GM23338 (cell line): ENCODE results near the gene PPP2R2B. TPM values are rescaled to one million over a fixed set of nuclear protein-coding genes. Genes with fewer than 3 reads are reported as not detected.

ENCODE experiments used
- ATAC-seq: fragments of 200-7000 bp; cut with Tn5 transposase; 3 replicates; pipeline ENCODE4 v1.9.1; 2020
- DNase-seq: peaks from one replicate; pipeline ENCODE4 v3.0.0-alpha.2; 2015; ENCODE audit warnings: low spot score
- H2AFZ ChIP-seq: fragments of 200-600 bp; sonication (generic); 2 replicates; pipeline ENCODE4 v1.8.0; 2016; ENCODE audit warnings: antibody characterized with exemption, mild to moderate bottlenecking, moderate library complexity
- H3F3A ChIP-seq: fragments of 200-600 bp; sonication (generic); replicated peaks from 2 replicates; pipeline ENCODE4 v1.8.0; 2017; ENCODE audit warnings: antibody characterized with exemption, mixed run types, low read depth
- H3K27ac ChIP-seq: fragments of 200-600 bp; sonication (generic); 2 replicates; pipeline ENCODE4 v1.6.1; 2016; ENCODE audit warnings: low read depth
- H3K27me3 ChIP-seq: fragments of 200-600 bp; sonication (generic); 2 replicates; pipeline ENCODE4 v1.8.0; 2016; ENCODE audit warnings: mild to moderate bottlenecking, mixed run types, moderate library complexity; ENCODE audit not compliant: insufficient read depth
- H3K36me3 ChIP-seq: fragments of 200-600 bp; sonication (generic); 2 replicates; pipeline ENCODE4 v1.8.0; 2016; ENCODE audit warnings: mild to moderate bottlenecking; ENCODE audit not compliant: insufficient read depth
- H3K4me1 ChIP-seq: fragments of 200-600 bp; sonication (generic); 2 replicates; pipeline ENCODE4 v1.8.0; 2016; ENCODE audit warnings: mild to moderate bottlenecking, moderate library complexity; ENCODE audit not compliant: insufficient read depth
- H3K4me2 ChIP-seq: fragments of 200-600 bp; sonication (generic); 2 replicates; pipeline ENCODE4 v1.7.1; 2017; ENCODE audit warnings: mixed run types
- H3K4me3 ChIP-seq: fragments of 200-600 bp; sonication (generic); 2 replicates; pipeline ENCODE4 v1.6.1; 2016; ENCODE audit warnings: mixed run types
- H3K79me2 ChIP-seq: fragments of 200-600 bp; sonication (generic); replicated peaks from 2 replicates; pipeline ENCODE4 v1.8.0; 2017; ENCODE audit warnings: mild to moderate bottlenecking; ENCODE audit not compliant: insufficient read depth
- H3K9me2 ChIP-seq: fragments of 200-600 bp; sonication (generic); 2 replicates; pipeline ENCODE4 v1.8.0; 2017; ENCODE audit not compliant: insufficient read depth
- H4K20me1 ChIP-seq: fragments of 200-600 bp; sonication (generic); replicated peaks from 2 replicates; pipeline ENCODE4 v1.8.0; 2017; ENCODE audit warnings: mild to moderate bottlenecking; ENCODE audit not compliant: insufficient read depth
- H3K27ac Mint-ChIP-seq: 2 replicates; pipeline ENCODE4 v1.8.0; 2020; ENCODE audit warnings: inconsistent platforms, mild to moderate bottlenecking, moderate library complexity, mixed read lengths
- H3K27me3 Mint-ChIP-seq: 3 replicates; pipeline ENCODE4 v1.8.0; 2022; ENCODE audit warnings: low read depth, mild to moderate bottlenecking, moderate library complexity, mixed read lengths, inconsistent platforms; ENCODE audit not compliant: insufficient read depth, poor library complexity
- H3K36me3 Mint-ChIP-seq: 3 replicates; pipeline ENCODE4 v1.8.0; 2021; ENCODE audit warnings: low read depth, mild to moderate bottlenecking, inconsistent platforms, moderate library complexity, mixed read lengths
- H3K4me1 Mint-ChIP-seq: 3 replicates; pipeline ENCODE4 v1.8.0; 2020; ENCODE audit warnings: mild to moderate bottlenecking, inconsistent platforms, mixed read lengths
- H3K4me3 Mint-ChIP-seq: 3 replicates; pipeline ENCODE4 v1.8.0; 2021; ENCODE audit warnings: moderate library complexity, mild to moderate bottlenecking, inconsistent platforms, mixed read lengths
- H3K9me3 Mint-ChIP-seq: 3 replicates; pipeline ENCODE4 v1.8.0; 2020; ENCODE audit warnings: moderate library complexity, mild to moderate bottlenecking, inconsistent platforms, mixed read lengths
- CREB1 ChIP-seq: fragments of 250-450 bp; sonication (Bioruptor Pico); IDR thresholded peaks from 2 replicates; pipeline ENCODE4 v1.5.0; 2020; ENCODE audit warnings: low read depth, mild to moderate bottlenecking, moderate library complexity
- EZH2 ChIP-seq: fragments of 200-600 bp; sonication (generic); IDR thresholded peaks from one replicate; pipeline ENCODE4 v1.8.0; 2017; ENCODE audit warnings: antibody characterized with exemption, mild to moderate bottlenecking, low read depth; ENCODE audit not compliant: unreplicated experiment
- EZH2phosphoT487 ChIP-seq: fragments of 200-600 bp; sonication (generic); IDR thresholded peaks from one replicate; pipeline ENCODE4 v1.8.1; 2018; ENCODE audit warnings: antibody characterized with exemption; ENCODE audit not compliant: unreplicated experiment
- JUNB ChIP-seq: IDR thresholded peaks from one replicate; pipeline ENCODE4 v1.6.1; 2016; ENCODE audit warnings: antibody characterized with exemption; ENCODE audit not compliant: unreplicated experiment
- NANOG ChIP-seq: IDR thresholded peaks from 2 replicates; pipeline ENCODE4 v1.6.1; 2016; ENCODE audit warnings: antibody characterized with exemption, borderline replicate concordance
- POLR2AphosphoS5 ChIP-seq: IDR thresholded peaks from 2 replicates; pipeline ENCODE4 v1.6.1; 2016; ENCODE audit warnings: antibody characterized with exemption, low read depth
- STAT1 ChIP-seq: IDR thresholded peaks from one replicate; pipeline ENCODE4 v1.6.1; 2016; ENCODE audit warnings: antibody characterized with exemption; ENCODE audit not compliant: unreplicated experiment
- ZNF114 ChIP-seq: fragments of 250-450 bp; sonication (Bioruptor Pico); IDR thresholded peaks from 2 replicates; pipeline ENCODE4 v1.5.0; 2020; ENCODE audit warnings: mild to moderate bottlenecking, moderate library complexity
- ZNF331 ChIP-seq: fragments of 250-450 bp; sonication (Bioruptor Pico); IDR thresholded peaks from 2 replicates; pipeline ENCODE4 v1.5.0; 2020; ENCODE audit warnings: low read depth, mild to moderate bottlenecking, moderate library complexity
- polyA plus RNA-seq: library from polyadenylated mRNA; unstranded; fragments of >200 nt; fragmentation: Nextera tagmentation; extraction: Ambion mirVana; gene quantifications from 2 replicates; pipeline ENCODE4 v1.2.1, GENCODE V29; 2016
- total RNA-seq: library from RNA; depleted of rRNA; stranded (reverse); fragments of >200 nt; shearing (Covaris generic); gene quantifications from 2 replicates; pipeline ENCODE4 v1.2.3, GENCODE V29; 2014
- TF ChIP-seq, protein P1 (sequence below): IDR thresholded peaks from one replicate; pipeline ENCODE4 v1.6.1; 2018; ENCODE audit warnings: antibody characterized with exemption; ENCODE audit not compliant: unreplicated experiment
- TF ChIP-seq, protein P2 (sequence below): IDR thresholded peaks from 2 replicates; pipeline ENCODE4 v1.6.1; 2016; ENCODE audit warnings: antibody characterized with exemption
- TF ChIP-seq, protein P3 (sequence below): fragments of 250-450 bp; sonication (Bioruptor Pico); IDR thresholded peaks from 2 replicates; pipeline ENCODE4 v1.5.0; 2020; ENCODE audit warnings: mild to moderate bottlenecking, moderate library complexity
- TF ChIP-seq, protein P4 (sequence below), 2 experiments: fragments of 200-600 bp in 1 of 2; sonication (generic) in 1 of 2; conservative IDR thresholded peaks; 2 replicates each; pipeline versions ENCODE4 v1.5.1 to v1.6.1; 2016 to 2017; ENCODE audit warnings: antibody characterized with exemption in 2 of 2, low read depth in 2 of 2, mild to moderate bottlenecking in 2 of 2, moderate library complexity in 1 of 2

PPP2R2B gene
- total and polyA plus RNA-seq, 2 experiments from 2014 or later = 21.3 to 33.9 TPM

DNA sequence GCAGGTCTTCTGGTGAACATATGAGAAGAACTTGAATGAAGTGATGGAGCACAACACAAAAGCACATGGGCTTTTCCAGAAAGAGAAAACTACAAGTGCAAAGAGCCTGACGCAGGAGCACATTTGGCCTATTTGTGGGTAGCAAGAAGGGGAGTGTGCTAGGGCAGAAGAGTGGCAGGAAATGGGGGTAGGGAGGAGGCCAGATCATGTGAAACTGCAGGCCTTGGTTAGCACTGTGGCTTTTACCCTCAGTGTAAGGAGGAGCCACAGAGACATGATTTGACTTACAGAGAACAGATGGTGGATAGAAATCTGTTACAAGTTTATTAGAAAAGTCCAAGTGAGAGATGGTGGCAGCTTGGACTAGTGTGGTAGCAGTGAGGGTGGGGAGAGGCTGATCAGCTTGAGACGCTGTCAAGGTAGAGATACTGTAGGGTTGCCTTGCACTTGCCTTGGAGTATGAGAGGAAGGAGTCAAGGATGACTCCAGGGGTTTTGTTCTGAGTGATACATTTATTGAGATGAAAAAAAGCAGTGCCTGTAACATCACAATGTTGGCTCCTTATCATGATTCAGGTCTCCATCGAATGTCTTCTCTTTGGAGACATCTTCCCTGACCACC is 126.7 kb downstream of the PPP2R2B start (continued):
- TF ChIP-seq, protein P1, sequence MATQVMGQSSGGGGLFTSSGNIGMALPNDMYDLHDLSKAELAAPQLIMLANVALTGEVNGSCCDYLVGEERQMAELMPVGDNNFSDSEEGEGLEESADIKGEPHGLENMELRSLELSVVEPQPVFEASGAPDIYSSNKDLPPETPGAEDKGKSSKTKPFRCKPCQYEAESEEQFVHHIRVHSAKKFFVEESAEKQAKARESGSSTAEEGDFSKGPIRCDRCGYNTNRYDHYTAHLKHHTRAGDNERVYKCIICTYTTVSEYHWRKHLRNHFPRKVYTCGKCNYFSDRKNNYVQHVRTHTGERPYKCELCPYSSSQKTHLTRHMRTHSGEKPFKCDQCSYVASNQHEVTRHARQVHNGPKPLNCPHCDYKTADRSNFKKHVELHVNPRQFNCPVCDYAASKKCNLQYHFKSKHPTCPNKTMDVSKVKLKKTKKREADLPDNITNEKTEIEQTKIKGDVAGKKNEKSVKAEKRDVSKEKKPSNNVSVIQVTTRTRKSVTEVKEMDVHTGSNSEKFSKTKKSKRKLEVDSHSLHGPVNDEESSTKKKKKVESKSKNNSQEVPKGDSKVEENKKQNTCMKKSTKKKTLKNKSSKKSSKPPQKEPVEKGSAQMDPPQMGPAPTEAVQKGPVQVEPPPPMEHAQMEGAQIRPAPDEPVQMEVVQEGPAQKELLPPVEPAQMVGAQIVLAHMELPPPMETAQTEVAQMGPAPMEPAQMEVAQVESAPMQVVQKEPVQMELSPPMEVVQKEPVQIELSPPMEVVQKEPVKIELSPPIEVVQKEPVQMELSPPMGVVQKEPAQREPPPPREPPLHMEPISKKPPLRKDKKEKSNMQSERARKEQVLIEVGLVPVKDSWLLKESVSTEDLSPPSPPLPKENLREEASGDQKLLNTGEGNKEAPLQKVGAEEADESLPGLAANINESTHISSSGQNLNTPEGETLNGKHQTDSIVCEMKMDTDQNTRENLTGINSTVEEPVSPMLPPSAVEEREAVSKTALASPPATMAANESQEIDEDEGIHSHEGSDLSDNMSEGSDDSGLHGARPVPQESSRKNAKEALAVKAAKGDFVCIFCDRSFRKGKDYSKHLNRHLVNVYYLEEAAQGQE = no peak
- TF ChIP-seq STAT1 (no peak), EZH2phosphoT487 (no peak), EZH2 (no peak), ZNF331 (CRISPR knock-in tag) (no peak), CREB1 (CRISPR knock-in tag) (no peak), ZNF114 (no peak), JUNB (no peak), NANOG (no peak)
- TF ChIP-seq, protein P2, sequence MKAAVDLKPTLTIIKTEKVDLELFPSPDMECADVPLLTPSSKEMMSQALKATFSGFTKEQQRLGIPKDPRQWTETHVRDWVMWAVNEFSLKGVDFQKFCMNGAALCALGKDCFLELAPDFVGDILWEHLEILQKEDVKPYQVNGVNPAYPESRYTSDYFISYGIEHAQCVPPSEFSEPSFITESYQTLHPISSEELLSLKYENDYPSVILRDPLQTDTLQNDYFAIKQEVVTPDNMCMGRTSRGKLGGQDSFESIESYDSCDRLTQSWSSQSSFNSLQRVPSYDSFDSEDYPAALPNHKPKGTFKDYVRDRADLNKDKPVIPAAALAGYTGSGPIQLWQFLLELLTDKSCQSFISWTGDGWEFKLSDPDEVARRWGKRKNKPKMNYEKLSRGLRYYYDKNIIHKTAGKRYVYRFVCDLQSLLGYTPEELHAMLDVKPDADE = no peak

DNA sequence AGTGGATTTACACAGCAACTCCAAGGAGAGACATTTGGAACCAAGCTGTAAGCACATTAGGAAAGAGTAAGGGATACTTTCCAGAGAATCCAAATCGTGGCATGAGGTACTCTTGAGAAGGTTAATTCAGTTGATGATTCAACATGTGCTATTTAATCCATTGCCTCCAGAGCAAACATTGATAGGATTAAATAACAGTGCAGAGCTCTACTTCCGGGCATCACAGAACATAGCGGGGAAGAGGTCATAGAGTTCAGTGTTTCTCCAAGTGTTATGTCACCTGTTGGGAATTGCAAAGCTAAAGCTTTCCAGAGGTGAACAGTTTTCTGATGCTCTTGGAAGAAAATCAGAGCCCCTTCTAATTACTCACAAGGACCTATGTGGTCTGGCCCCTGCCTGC is 127.5 kb downstream of the PPP2R2B start:
- no peaks in the 10 kb centered on the region for H3K27me3 ChIP-seq
- peaks cover 4% of the 10 kb centered on the region for H3K27me3 Mint-ChIP-seq
- no peak overlapping the region for H3K4me3 Mint-ChIP-seq
- peaks cover 12% of the 10 kb centered on the region; the same call in 2 of the 3 replicates for H3K36me3 Mint-ChIP-seq
- H3K4me1 Mint-ChIP-seq = peaks cover 17% of the 10 kb centered on the region
- peaks cover 4% of the 10 kb centered on the region; the same call in 1 of the 2 replicates for H3K9me2 ChIP-seq
- DNase-seq (no peak), ATAC-seq (no peak)
- H3K4me1 ChIP-seq = peaks cover 18% of the 10 kb centered on the region
- no peak overlapping the region for H3K27ac Mint-ChIP-seq
- H4K20me1 ChIP-seq = no peaks in the 10 kb centered on the region
- no peaks in the 10 kb centered on the region for H3K36me3 ChIP-seq
- peaks cover 11% of the 10 kb centered on the region; the same call in 2 of the 3 replicates for H3K9me3 Mint-ChIP-seq
- no peaks in the 10 kb centered on the region for H3F3A ChIP-seq
- H3K79me2 ChIP-seq = no peaks in the 10 kb centered on the region
- H3K4me3 ChIP-seq = no peak overlapping the region
- no peak overlapping the region for H3K27ac ChIP-seq
- no peak overlapping the region for H2AFZ ChIP-seq
- H3K4me2 ChIP-seq = no peak overlapping the region
- TF ChIP-seq EZH2phosphoT487 (no peak), ZNF331 (CRISPR knock-in tag) (no peak), POLR2AphosphoS5 (no peak)
- TF ChIP-seq, protein P3, sequence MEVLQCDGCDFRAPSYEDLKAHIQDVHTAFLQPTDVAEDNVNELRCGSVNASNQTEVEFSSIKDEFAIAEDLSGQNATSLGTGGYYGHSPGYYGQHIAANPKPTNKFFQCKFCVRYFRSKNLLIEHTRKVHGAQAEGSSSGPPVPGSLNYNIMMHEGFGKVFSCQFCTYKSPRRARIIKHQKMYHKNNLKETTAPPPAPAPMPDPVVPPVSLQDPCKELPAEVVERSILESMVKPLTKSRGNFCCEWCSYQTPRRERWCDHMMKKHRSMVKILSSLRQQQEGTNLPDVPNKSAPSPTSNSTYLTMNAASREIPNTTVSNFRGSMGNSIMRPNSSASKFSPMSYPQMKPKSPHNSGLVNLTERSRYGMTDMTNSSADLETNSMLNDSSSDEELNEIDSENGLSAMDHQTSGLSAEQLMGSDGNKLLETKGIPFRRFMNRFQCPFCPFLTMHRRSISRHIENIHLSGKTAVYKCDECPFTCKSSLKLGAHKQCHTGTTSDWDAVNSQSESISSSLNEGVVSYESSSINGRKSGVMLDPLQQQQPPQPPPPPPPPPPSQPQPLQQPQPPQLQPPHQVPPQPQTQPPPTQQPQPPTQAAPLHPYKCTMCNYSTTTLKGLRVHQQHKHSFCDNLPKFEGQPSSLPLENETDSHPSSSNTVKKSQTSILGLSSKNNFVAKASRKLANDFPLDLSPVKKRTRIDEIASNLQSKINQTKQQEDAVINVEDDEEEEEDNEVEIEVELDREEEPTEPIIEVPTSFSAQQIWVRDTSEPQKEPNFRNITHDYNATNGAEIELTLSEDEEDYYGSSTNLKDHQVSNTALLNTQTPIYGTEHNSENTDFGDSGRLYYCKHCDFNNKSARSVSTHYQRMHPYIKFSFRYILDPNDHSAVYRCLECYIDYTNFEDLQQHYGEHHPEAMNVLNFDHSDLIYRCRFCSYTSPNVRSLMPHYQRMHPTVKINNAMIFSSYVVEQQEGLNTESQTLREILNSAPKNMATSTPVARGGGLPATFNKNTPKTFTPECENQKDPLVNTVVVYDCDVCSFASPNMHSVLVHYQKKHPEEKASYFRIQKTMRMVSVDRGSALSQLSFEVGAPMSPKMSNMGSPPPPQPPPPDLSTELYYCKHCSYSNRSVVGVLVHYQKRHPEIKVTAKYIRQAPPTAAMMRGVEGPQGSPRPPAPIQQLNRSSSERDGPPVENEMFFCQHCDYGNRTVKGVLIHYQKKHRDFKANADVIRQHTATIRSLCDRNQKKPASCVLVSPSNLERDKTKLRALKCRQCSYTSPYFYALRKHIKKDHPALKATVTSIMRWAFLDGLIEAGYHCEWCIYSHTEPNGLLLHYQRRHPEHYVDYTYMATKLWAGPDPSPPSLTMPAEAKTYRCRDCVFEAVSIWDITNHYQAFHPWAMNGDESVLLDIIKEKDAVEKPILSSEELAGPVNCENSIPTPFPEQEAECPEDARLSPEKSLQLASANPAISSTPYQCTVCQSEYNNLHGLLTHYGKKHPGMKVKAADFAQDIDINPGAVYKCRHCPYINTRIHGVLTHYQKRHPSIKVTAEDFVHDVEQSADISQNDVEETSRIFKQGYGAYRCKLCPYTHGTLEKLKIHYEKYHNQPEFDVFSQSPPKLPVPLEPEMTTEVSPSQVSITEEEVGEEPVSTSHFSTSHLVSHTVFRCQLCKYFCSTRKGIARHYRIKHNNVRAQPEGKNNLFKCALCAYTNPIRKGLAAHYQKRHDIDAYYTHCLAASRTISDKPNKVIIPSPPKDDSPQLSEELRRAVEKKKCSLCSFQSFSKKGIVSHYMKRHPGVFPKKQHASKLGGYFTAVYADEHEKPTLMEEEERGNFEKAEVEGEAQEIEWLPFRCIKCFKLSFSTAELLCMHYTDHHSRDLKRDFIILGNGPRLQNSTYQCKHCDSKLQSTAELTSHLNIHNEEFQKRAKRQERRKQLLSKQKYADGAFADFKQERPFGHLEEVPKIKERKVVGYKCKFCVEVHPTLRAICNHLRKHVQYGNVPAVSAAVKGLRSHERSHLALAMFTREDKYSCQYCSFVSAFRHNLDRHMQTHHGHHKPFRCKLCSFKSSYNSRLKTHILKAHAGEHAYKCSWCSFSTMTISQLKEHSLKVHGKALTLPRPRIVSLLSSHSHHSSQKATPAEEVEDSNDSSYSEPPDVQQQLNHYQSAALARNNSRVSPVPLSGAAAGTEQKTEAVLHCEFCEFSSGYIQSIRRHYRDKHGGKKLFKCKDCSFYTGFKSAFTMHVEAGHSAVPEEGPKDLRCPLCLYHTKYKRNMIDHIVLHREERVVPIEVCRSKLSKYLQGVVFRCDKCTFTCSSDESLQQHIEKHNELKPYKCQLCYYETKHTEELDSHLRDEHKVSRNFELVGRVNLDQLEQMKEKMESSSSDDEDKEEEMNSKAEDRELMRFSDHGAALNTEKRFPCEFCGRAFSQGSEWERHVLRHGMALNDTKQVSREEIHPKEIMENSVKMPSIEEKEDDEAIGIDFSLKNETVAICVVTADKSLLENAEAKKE (CRISPR knock-in tag) = no peak
- TF ChIP-seq, protein P4, sequence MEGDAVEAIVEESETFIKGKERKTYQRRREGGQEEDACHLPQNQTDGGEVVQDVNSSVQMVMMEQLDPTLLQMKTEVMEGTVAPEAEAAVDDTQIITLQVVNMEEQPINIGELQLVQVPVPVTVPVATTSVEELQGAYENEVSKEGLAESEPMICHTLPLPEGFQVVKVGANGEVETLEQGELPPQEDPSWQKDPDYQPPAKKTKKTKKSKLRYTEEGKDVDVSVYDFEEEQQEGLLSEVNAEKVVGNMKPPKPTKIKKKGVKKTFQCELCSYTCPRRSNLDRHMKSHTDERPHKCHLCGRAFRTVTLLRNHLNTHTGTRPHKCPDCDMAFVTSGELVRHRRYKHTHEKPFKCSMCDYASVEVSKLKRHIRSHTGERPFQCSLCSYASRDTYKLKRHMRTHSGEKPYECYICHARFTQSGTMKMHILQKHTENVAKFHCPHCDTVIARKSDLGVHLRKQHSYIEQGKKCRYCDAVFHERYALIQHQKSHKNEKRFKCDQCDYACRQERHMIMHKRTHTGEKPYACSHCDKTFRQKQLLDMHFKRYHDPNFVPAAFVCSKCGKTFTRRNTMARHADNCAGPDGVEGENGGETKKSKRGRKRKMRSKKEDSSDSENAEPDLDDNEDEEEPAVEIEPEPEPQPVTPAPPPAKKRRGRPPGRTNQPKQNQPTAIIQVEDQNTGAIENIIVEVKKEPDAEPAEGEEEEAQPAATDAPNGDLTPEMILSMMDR (conservative IDR thresholded peaks at IDR 0.05; ENCODE audit: low read depth in 2 of 2) = no peak
